PC-9 (cell line): ENCODE measurements around the gene WNT1.

Experiments
- CTCF ChIP-seq: fragments of 200-600 bp; sonication (generic); conservative IDR thresholded peaks from 2 replicates; pipeline ENCODE4 v1.6.1; 2017; ENCODE audit warnings: mixed run types, antibody characterized with exemption, mild to moderate bottlenecking, moderate library complexity
- EZH2 ChIP-seq: fragments of 200-600 bp; sonication (generic); IDR thresholded peaks from 2 replicates; pipeline ENCODE4 v1.8.0; 2017; ENCODE audit warnings: antibody characterized with exemption, low read depth

GRCh38 chr12:49008943-49009342, 30.8 kb downstream of the WNT1 start:
- TF ChIP-seq CTCF (no peak), EZH2 (no peak)
